Mesendoderm (in vitro differentiated cells): ENCODE results near the gene ARHGAP6.
"Not testable (repeated sequence)": the region's sequence is repeated elsewhere in the genome, so short reads cannot be mapped to it uniquely, and the experiment has no call there.

Experiments used
- DNase-seq: peaks from one replicate; pipeline ENCODE4 v3.0.0; 2013
- H2AK5ac ChIP-seq: 2 replicates; pipeline ENCODE4 v1.6.1; 2013; ENCODE audit warnings: low read length, inconsistent platforms
- H2BK120ac ChIP-seq: 2 replicates; pipeline ENCODE4 v1.6.1; 2013; ENCODE audit warnings: low read depth, mild to moderate bottlenecking, low read length, moderate library complexity, mixed read lengths
- H2BK15ac ChIP-seq: replicated peaks from 2 replicates; pipeline ENCODE4 v1.6.1; 2013; ENCODE audit warnings: low read depth, mild to moderate bottlenecking, moderate library complexity
- H2BK5ac ChIP-seq: 2 replicates; pipeline ENCODE4 v1.6.1; 2013; ENCODE audit warnings: low read length, inconsistent platforms
- H3K18ac ChIP-seq: 2 replicates; pipeline ENCODE4 v1.6.1; 2013; ENCODE audit warnings: mild to moderate bottlenecking, low read length, mixed read lengths
- H3K23ac ChIP-seq: one replicate; pipeline ENCODE4 v1.6.1; 2013; ENCODE audit warnings: low read length
- H3K27ac ChIP-seq: 2 replicates; pipeline ENCODE4 v1.5.1; 2013; ENCODE audit warnings: low read depth, mild to moderate bottlenecking, inconsistent platforms, low read length, moderate library complexity
- H3K27me3 ChIP-seq: 2 replicates; pipeline ENCODE4 v1.6.1; 2013; ENCODE audit warnings: low read length, control low read depth, mild to moderate bottlenecking, inconsistent platforms; ENCODE audit not compliant: insufficient read depth, poor library complexity
- H3K36me3 ChIP-seq: 2 replicates; pipeline ENCODE4 v1.6.1; 2013; ENCODE audit warnings: low read length, inconsistent platforms; ENCODE audit not compliant: control insufficient read depth, insufficient read depth
- H3K4ac ChIP-seq: one replicate; pipeline ENCODE4 v1.6.1; 2013; ENCODE audit warnings: low read depth, mild to moderate bottlenecking, low read length, moderate library complexity
- H3K4me1 ChIP-seq: 2 replicates; pipeline ENCODE4 v1.6.1; 2013; ENCODE audit warnings: low read depth, low read length, inconsistent platforms; ENCODE audit not compliant: control insufficient read depth
- H3K4me2 ChIP-seq: 2 replicates; pipeline ENCODE4 v1.6.1; 2013; ENCODE audit warnings: low read length
- H3K4me3 ChIP-seq: 2 replicates; pipeline ENCODE4 v1.5.1; 2013; ENCODE audit warnings: mild to moderate bottlenecking, low read length
- H3K56ac ChIP-seq: one replicate; pipeline ENCODE4 v1.6.1; 2013; ENCODE audit warnings: low read length
- H3K79me1 ChIP-seq: 2 replicates; pipeline ENCODE4 v1.6.1; 2013; ENCODE audit warnings: low read length, inconsistent platforms
- H3K79me2 ChIP-seq: 2 replicates; pipeline ENCODE4 v1.6.1; 2013; ENCODE audit warnings: mild to moderate bottlenecking, low read length; ENCODE audit not compliant: control insufficient read depth, insufficient read depth
- H3K9ac ChIP-seq: 2 replicates; pipeline ENCODE4 v1.6.1; 2013; ENCODE audit warnings: low read length, inconsistent platforms
- H4K5ac ChIP-seq: one replicate; pipeline ENCODE4 v1.6.1; 2013; ENCODE audit warnings: low read length
- H4K8ac ChIP-seq: one replicate; pipeline ENCODE4 v1.6.1; 2013; ENCODE audit warnings: low read depth, mild to moderate bottlenecking, control low read depth, low read length, moderate library complexity
- WGBS: extraction: QIAGEN DNeasy Blood & Tissue Kit; methylation state at CpG from one replicate; pipeline ENCODE4 v1.1.7; 2013; ENCODE audit warnings: low lambda C conversion rate, missing lambda C conversion rate; ENCODE audit not compliant: insufficient coverage; ENCODE audit errors: extremely low coverage; 5-methylcytosine and 5-hydroxymethylcytosine counted together

ARHGAP6 gene

DNA sequence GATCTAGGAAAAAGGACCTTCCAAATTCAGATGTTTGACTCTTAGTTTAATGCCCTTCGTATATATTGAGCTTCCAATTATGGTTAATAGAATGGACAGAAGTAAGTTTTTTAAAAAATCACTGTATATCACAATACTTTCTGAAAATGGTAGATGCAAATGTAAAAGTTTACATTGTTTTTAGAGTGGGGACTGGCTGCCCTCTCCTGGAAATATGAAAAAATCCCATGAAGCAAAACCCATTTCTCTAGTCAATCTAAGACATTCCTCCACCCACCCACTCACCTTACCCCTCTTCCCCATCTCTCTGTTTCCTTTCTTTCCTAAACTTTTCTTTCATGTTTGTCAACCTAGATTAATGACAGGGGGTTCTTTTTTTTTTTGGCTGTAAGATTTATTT, 134.5 kb downstream of the ARHGAP6 start:
- no CpG with 5 or more reads among the region's 1 CpG for WGBS

DNA sequence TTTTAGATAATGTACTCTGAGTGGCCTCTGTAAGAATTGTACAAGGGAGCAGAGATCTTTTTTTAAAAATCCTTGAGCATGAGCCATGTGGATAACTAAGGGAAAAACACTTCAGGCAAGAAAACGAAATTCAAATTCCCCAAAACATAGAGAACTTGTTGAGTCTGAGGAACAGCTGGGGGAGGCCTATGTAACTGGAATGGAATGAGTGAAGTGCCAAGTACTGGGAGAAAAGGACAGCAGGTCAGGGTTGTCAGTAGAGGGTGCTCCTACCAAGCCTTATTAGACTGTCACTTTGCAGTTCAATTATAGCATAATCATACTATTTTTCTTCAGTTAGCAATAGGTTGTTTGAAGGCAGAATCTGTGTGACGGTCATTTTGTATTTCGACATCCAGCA, 135.1 kb downstream of the ARHGAP6 start:
- no peak overlapping the region for H4K8ac ChIP-seq
- H3K9ac ChIP-seq, result no peak overlapping the region
- no peak overlapping the region for H2AK5ac ChIP-seq
- H3K79me1 ChIP-seq, result no peaks in the 10 kb centered on the region
- no peak overlapping the region for H2BK15ac ChIP-seq
- no peaks in the 10 kb centered on the region for H3K27me3 ChIP-seq
- H3K36me3 ChIP-seq, result no peaks in the 10 kb centered on the region
- no CpG with 5 or more reads among the region's 3 CpGs for WGBS
- no peak overlapping the region for H3K4ac ChIP-seq
- DNase-seq, result no peak
- no peak overlapping the region for H2BK5ac ChIP-seq
- H4K5ac ChIP-seq, result no peak overlapping the region
- H3K79me2 ChIP-seq, result no peaks in the 10 kb centered on the region
- no peak overlapping the region for H2BK120ac ChIP-seq
- H3K4me1 ChIP-seq, result no peaks in the 10 kb centered on the region
- no peak overlapping the region for H3K4me3 ChIP-seq
- no peak overlapping the region for H3K27ac ChIP-seq
- H3K4me2 ChIP-seq, result no peak overlapping the region
- no peak overlapping the region for H3K23ac ChIP-seq
- H3K56ac ChIP-seq, result no peak overlapping the region
- no peak overlapping the region for H3K18ac ChIP-seq

More for the DNA sequence above, 134.5 kb downstream of the ARHGAP6 start:
- Histone ChIP-seq H2BK5ac (no peak overlapping the region), H3K36me3 (no peaks in the 10 kb centered on the region), H3K27ac (no peak overlapping the region), H3K79me2 (no peaks in the 10 kb centered on the region), H3K4me3 (no peak overlapping the region), H4K5ac (no peak overlapping the region), H3K18ac (no peak overlapping the region), H3K23ac (no peak overlapping the region), H3K4ac (no peak overlapping the region), H3K27me3 (no peaks in the 10 kb centered on the region), H3K9ac (no peak overlapping the region), H3K79me1 (no peaks in the 10 kb centered on the region), H2AK5ac (no peak overlapping the region), H2BK120ac (no peak overlapping the region), H4K8ac (no peak overlapping the region), H3K56ac (no peak overlapping the region), H3K4me2 (no peak overlapping the region), H2BK15ac (no peak overlapping the region), H3K4me1 (no peaks in the 10 kb centered on the region)
- DNase-seq, result no peak

DNA sequence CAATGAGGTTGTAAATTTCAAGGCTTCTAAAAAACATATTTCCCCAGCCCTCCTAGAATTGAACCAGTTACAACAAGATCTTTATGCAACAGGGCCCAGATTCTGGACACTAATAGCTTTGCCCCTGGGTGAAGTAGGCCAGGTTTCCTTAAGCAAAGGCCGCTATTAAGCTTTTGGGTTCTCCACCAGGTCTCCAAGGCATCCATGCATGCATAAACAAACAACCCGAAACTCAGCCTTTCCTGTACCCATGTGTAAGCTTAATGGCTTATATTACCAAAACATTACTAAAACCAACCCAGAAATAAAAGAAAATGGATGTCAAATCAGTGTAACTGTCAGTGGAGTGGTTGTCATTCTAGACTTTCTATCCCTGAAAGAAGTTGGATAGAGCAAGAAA, 137.1 kb downstream of the ARHGAP6 start:
- no peak overlapping the region for H4K5ac ChIP-seq
- no peak overlapping the region for H3K56ac ChIP-seq
- no peaks in the 10 kb centered on the region for H3K79me2 ChIP-seq
- no peaks in the 10 kb centered on the region for H3K27me3 ChIP-seq
- H2BK15ac ChIP-seq, result no peak overlapping the region
- H3K4me3 ChIP-seq, result no peak overlapping the region
- H3K9ac ChIP-seq, result no peak overlapping the region
- H3K79me1 ChIP-seq, result no peaks in the 10 kb centered on the region
- DNase-seq, result no peak
- H2AK5ac ChIP-seq, result no peak overlapping the region
- no peaks in the 10 kb centered on the region for H3K4me1 ChIP-seq
- no peak overlapping the region for H3K18ac ChIP-seq
- H3K23ac ChIP-seq, result no peak overlapping the region
- WGBS, result no CpG with 5 or more reads among the region's 2 CpGs
- no peak overlapping the region for H2BK120ac ChIP-seq
- H2BK5ac ChIP-seq, result no peak overlapping the region
- no peak overlapping the region for H4K8ac ChIP-seq
- H3K27ac ChIP-seq, result no peak overlapping the region
- no peak overlapping the region for H3K4me2 ChIP-seq
- H3K36me3 ChIP-seq, result no peaks in the 10 kb centered on the region
- H3K4ac ChIP-seq, result no peak overlapping the region

DNA sequence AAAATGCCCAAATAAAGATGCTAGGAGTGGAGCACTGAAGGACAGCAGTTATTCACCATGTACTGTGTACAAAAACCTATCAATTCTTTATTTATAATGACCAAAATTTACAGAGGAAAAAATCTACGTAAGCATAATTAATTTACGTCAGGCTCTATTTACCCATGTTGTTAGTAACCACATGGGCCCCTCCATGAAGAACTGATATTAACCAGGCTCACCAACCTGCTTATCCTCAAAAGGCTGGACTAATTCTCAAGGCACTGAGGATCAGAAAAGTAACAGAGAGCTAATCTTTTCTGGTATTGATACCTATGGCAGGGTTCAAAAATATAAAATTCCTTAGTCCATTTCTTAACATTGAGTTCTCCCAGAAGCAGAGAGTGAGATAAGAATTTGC, 140.0 kb downstream of the ARHGAP6 start:
- Histone ChIP-seq H2BK120ac (no peak overlapping the region), H3K36me3 (no peaks in the 10 kb centered on the region), H4K5ac (no peak overlapping the region), H3K18ac (no peak overlapping the region), H3K79me2 (no peaks in the 10 kb centered on the region), H3K9ac (no peak overlapping the region), H2AK5ac (no peak overlapping the region), H3K4me1 (no peaks in the 10 kb centered on the region), H3K56ac (no peak overlapping the region), H2BK5ac (no peak overlapping the region), H3K23ac (no peak overlapping the region), H3K27me3 (no peaks in the 10 kb centered on the region), H4K8ac (no peak overlapping the region), H3K4me2 (no peak overlapping the region), H3K27ac (no peak overlapping the region), H3K4ac (no peak overlapping the region), H3K79me1 (no peaks in the 10 kb centered on the region), H2BK15ac (no peak overlapping the region), H3K4me3 (no peak overlapping the region)
- DNase-seq, result no peak
- no CpG with 5 or more reads among the region's 2 CpGs for WGBS

DNA sequence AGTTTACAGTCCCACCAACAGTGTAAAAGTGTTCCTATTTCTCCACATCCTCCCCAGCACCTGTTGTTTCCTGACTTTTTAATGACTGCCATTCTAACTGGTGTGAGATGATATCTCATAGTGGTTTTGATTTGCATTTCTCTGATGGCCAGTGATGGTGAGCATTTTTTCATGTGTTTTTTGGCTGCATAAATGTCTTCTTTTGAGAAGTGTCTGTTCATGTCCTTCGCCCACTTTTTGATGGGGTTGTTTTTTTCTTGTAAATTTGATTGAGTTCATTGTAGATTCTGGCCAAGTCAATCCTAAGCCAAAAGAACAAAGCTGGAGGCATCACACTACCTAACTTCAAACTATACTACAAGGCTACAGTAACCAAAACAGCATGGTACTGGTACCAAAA, 146.5 kb downstream of the ARHGAP6 start:
- H2AK5ac ChIP-seq, H4K8ac ChIP-seq, H2BK5ac ChIP-seq, DNase-seq, H3K18ac ChIP-seq, H4K5ac ChIP-seq, H3K27ac ChIP-seq, H3K4me1 ChIP-seq, H3K4me2 ChIP-seq, H3K56ac ChIP-seq, H3K79me1 ChIP-seq, H3K23ac ChIP-seq, H3K4me3 ChIP-seq, H2BK120ac ChIP-seq, H2BK15ac ChIP-seq, H3K4ac ChIP-seq, H3K27me3 ChIP-seq, H3K36me3 ChIP-seq, H3K79me2 ChIP-seq, H3K9ac ChIP-seq: not testable (repeated sequence)
- WGBS, result no CpG with 5 or more reads among the region's 1 CpG

DNA sequence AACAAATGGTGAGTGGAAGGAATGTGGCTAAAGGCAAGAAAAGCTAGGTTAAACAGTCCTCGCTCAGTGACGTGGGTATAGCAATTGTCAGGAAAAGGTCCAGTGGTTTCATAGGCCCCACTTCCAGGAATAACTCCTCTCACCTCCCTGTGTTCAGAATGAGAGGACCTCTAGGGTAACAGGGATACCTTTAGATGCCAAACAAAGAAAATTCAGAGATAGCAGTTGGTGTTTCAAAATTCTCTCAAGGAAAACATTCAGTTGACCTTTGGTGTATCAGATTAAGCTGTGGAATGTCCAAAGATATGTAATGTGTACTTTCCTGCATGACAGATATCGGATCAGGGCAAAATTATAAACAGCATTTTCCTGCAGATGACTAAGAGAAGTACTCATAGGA, 155.9 kb downstream of the ARHGAP6 start:
- DNase-seq, result no peak
- Histone ChIP-seq H3K79me1 (no peaks in the 10 kb centered on the region), H3K79me2 (no peaks in the 10 kb centered on the region), H2AK5ac (no peak overlapping the region), H3K9ac (no peak overlapping the region), H3K18ac (no peak overlapping the region), H2BK15ac (no peak overlapping the region), H3K4me2 (no peak overlapping the region), H3K23ac (no peak overlapping the region), H3K27ac (no peak overlapping the region), H3K4me1 (no peaks in the 10 kb centered on the region), H3K56ac (no peak overlapping the region), H3K4ac (no peak overlapping the region), H3K36me3 (no peaks in the 10 kb centered on the region), H2BK120ac (no peak overlapping the region), H2BK5ac (no peak overlapping the region), H3K4me3 (no peak overlapping the region), H3K27me3 (no peaks in the 10 kb centered on the region), H4K5ac (no peak overlapping the region), H4K8ac (no peak overlapping the region)
- no CpG with 5 or more reads among the region's 3 CpGs for WGBS
